GM18907 (cell line): ENCODE results near the gene PKN3.

ENCODE experiments used
- ATAC-seq: cut with Tn5 transposase; IDR thresholded peaks from one replicate; pipeline ENCODE4 v1.9.1; 2021; ENCODE audit warnings: mild to moderate bottlenecking, moderate library complexity; ENCODE audit not compliant: unreplicated experiment

PKN3 gene

GRCh38 chr9:128715436-128715750 is 13.1 kb downstream of the PKN3 start:
- ATAC-seq = no peak

DNA sequence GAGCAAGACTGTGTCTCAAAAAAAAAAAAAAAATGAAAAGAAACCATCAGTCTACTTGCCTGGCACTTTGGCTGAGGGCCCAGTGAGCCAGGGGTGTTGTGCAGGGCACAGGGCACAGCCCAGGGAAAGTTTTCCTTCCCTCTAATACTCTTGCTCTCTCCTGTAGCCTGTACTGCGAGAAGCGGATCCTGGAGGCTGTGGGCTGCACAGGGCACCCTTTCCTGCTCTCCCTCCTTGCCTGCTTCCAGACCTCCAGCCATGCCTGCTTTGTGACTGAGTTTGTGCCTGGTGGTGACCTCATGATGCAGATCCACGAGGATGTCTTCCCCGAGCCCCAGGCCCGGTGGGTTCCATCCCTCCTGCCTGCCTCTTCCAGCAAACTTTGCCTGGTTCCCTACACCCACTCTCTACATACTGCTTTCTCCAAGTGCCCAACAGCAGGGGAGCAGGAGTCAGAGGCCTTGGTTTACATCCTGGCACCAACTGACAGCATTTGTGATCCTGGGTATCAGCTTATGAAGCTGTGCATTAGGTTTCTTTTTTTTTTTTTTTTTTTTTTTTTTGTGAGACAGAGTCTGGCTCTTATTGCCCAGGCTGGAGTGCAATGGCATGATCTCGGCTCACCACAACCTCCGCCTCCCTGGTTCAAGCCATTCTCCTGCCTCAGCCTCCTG is 14.4 kb downstream of the PKN3 start:
- no peak for ATAC-seq

DNA sequence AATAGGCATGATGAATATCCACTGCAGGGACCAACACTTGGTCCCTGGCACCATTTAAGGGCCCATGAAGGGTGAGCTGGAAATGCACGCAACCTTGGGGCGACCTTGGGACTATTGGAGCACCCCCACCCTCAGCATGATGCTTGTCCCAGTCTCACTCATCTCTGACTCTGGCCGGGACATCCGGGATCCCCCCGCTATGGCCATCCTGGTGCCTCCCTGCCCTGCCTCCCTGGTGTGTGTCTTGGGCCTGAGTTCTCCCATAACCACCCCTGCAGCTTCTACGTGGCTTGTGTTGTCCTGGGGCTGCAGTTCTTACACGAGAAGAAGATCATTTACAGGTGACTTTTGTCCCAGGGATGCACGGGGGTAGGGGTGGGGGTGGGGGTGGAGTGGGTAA is 15.7 kb downstream of the PKN3 start:
- no peak for ATAC-seq

- no peak for ATAC-seq
Observed at GRCh38 chr9:128718475-128718874, 16.2 kb downstream of the PKN3 start.

GRCh38 chr9:128719919-128720605 is 17.8 kb downstream of the PKN3 start:
- ATAC-seq = no peak

DNA sequence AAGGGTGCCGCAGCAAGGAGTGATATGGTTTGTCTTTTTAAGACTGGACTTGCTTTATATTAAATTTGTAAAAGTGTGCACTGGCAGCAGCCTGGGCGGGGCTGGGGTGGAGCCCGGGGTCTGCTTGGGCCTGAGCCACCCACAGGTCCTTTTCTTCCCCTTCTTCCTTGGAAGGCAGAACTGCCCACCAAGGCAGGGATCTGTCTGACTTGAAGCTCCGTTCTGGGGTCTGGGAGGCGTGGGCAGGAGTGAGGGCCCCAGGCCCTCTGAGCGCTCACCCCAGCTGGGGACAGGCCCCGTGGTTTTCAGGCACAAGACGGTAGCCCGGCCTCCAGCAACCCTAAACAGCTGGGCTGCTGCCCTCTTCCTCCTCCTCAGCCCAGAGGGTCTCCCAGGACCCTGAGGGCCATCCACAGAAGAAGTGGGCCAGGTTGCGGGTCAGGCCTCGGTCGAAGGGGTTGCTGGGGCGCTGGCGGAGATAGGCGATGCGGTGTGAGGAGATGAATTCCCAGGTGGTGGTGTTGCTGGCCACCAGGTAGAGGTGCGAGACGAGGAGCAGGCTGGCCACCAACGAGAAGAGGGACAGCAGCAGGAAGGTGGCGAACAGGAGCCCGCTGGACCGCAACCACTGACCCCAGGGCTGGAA is 18.7 kb downstream of the PKN3 start:
- no peak for ATAC-seq

DNA sequence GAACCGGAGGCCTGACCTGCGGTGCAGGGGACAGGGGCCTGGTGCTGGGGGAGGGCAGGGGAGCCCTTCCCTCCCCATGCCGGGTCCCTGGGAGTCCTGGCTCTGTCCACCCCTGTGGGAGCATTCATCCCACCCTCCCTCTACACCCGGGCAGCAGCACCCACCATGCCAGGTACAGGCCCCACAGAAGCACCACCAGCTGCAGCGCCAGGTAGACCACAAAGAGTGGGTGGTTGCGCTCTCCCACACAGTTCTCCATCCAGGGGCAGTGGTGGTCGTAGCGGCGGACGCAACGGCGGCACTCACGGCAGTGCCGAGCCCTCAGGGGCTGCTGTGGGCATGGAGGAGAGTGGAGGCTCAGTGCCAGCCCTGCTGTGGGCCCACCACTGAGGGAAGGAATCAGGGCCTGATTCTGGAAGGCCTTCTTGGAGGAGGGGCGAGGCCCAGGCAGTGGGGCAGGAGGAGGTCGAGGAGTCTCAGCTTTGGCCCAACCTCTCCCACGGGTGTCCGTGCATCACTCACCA is 19.2 kb downstream of the PKN3 start:
- no peak for ATAC-seq

DNA sequence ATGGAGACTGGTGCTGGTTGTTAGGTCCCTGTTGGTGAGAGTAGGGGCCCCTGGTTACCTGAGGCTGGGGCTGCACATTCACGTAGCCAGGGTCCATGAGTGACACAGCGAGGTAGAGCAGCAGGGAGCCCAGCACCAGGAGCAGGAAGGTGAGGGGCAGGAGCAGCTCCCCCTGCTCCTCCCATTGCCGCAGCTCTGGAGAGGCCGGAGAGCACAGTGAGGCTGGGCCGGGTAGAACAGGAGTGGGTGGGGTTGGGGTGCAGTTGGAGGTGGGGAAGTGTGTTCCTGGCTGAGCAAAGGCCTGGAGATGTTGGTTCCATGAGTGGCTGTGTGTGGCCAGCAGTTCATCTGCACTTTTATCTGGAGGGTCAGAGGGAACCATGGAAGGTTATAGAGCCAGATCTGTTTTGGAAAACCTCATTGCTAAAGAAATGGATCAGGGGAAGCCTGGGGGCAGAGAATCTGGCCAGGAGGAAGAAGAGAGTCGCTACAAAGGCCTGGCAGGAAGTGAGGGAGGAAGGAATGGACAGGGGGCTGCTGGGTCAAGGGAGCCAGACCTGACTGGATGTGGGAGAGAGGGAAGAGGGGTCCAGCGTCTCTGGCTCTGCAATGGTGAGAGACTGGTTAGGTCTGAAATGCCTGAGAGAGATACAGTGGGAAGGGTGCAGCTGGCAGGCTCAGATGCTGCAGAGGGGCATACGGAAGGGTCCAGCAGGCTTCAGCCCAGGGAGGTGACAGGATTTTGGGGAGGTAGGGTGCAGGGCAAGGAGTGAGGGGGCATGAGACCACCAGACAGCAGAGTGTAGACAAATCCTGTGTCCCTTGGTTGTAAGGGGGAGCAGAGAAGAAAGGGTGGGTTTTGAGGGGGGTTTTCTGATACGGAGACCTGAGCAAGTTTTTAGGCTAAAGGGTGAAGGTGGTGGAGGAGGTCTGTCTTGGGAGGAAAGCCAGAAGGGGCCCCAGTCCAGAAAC is 20.4 kb downstream of the PKN3 start:
- ATAC-seq = no peak

- no peak for ATAC-seq
Observed at GRCh38 chr9:128723352-128723865, 21.1 kb downstream of the PKN3 start.

DNA sequence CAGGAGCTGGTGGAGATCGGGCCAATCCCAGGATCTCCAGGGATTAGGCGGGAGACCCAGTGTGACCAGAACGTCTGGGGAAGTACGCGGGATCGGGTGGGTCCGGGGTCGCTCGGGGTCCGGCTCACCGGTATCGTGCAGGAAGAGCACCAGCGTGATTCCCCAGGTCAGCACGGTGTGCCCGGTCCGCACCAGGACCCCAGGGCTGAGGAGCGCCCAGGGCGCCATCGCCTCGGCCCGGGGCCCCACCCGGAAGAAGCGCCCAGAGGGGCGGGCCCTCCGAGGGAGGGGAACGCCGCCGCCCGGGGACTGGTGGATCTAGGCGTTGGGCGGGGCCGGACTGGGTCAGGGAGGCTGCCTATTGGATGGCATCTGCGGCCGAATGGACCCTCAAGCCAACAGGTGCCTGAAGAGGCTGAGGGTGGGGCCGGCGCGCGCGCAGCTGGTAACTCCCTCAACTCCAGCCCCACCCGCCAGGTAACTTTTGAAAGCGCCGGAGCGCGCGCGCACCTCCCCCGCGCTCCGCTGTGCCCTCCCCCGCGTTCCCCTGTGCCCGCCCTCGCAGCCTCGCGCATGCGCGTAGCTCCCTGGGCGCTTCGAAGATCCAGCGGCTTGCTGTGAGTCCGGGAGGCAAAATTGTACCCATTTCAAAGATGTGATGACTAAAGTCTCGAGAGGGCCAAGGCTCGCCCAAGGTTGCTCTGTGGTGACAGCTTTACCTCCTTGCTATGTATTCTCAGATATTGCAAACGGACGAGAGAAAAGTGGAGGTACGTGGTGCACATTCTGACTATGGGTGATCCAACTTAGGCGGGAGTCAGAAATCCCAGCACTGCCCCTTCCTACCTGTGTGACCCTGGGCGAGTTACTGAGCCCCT is 21.8 kb downstream of the PKN3 start, which contains the start of gene ZDHHC12:
Gene ZDHHC12 (minus strand): TSS at position 262 of the 878 bp plus-strand sequence. CDS start 34 bp downstream, at position 228.
- peak; percentile 87 for ATAC-seq

GRCh38 chr9:128724744-128725211 is 22.5 kb downstream of the PKN3 start:
- peak; percentile 12 for ATAC-seq

GRCh38 chr9:128727640-128728248 is 25.4 kb downstream of the PKN3 start:
- no peak for ATAC-seq

- ATAC-seq = no peak
Observed at GRCh38 chr9:128728298-128728697, 26.0 kb downstream of the PKN3 start.

GRCh38 chr9:128729302-128729701 is 27.0 kb downstream of the PKN3 start:
- no peak for ATAC-seq

DNA sequence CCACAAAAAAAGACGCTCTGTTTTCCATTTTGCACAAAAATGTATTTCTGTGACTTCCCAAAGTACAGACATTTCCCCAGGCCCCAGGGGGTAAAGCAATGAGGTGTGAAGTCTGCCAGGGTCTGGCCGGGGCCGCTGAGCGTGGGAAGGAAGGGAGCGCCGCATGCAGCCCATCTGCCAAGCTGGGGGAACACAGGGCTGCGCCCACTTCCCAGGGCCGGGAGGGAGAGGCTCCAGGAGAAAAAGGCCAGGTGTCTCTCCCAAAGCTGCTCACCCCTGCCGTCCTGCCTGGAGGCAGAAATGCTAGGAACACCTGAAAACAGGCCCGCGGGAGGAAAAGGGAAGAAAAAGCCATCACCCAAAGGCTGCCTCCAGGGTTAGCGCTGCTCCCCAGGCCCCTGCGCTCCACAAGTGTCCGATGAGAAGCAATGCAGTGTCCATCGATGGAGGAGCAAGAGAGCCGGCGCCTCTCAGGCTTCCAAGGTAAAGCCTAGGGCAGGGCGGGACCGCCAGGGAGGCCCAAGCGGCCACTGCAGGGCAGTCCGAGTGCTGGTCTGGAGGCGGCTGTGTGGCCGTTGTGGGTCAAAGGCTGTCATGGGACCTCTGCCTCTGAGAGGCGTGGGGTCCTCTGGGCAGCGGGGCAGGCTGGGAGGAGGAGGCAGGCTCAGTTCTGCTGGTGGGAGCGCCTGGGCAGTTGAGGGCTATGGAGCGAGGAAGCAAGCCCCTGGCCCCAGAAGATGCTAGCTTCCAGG is 27.6 kb downstream of the PKN3 start:
- ATAC-seq = no peak

GRCh38 chr9:128731093-128731492 is 28.8 kb downstream of the PKN3 start:
- no peak for ATAC-seq

GRCh38 chr9:128731691-128732090 is 29.4 kb downstream of the PKN3 start:
- no peak for ATAC-seq

DNA sequence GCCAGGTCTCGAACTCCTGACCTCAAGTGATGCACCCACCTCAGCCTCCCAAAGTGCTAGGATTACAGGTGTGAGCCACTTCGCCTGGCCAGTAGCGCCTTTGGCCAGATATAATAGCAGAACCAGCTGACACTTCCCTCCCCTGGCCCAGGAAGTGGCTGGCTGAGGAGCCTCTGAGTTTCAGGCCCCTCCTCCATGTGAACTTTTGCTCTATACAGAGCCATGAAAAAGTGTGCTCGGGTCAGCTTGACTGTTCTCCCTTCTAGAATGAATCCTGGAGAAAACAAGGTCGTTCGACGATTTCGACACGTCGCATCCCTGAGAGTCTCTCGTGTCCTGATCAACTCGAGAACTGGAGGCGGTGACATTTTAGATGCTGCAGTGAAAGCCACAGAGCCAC is 30.3 kb downstream of the PKN3 start:
- ATAC-seq = no peak
